ENCODE results near the gene ZCCHC14. TPM values are rescaled to one million over a fixed set of nuclear protein-coding genes. Genes with fewer than 3 reads are reported as not detected.

The ZCCHC14 gene
- total and polyA plus RNA-seq, 10 of the 15 experiments (the other 5 are each of a cell fraction or from before 2014, with no cell fraction given): 0.02 to 0.26 (median 0.05) TPM; not detected in 3

- Histone ChIP-seq H4K20me1 (ENCODE audit: control insufficient read depth, insufficient read depth) (no peaks in the 10 kb centered on the region), H3K79me2 (ENCODE audit: control insufficient read depth, insufficient read depth, low read length) (no peaks in the 10 kb centered on the region), H2AFZ (ENCODE audit: control insufficient read depth, low read depth, low read length) (no peak overlapping the region), H3K27ac (ENCODE audit: control insufficient read depth, insufficient read depth) (no peak overlapping the region), H3K36me3 (ENCODE audit: control insufficient read depth in 2 of 2, insufficient read depth in 2 of 2, low read length in 1 of 2) (no peaks in the 10 kb centered on the region), H3K4me2 (ENCODE audit: control insufficient read depth, insufficient read depth) (no peak overlapping the region), H3K9ac (ENCODE audit: control insufficient read depth, insufficient read depth, low read length) (no peak overlapping the region), H3K9me3 (replicated peaks; ENCODE audit: control insufficient read depth, insufficient read depth, low read length) (no peaks in the 10 kb centered on the region), H3K4me3 (no peak overlapping the region), H3K27me3 (replicated peaks in 1 of 2; ENCODE audit: control insufficient read depth in 2 of 2, insufficient read depth in 2 of 2, low read length in 1 of 2) (peaks cover 0 to 4% of the 10 kb centered on the region in 2 experiments; a peak in 3 of 4 replicates), H3K4me1 (ENCODE audit: control insufficient read depth, insufficient read depth, low read length) (no peaks in the 10 kb centered on the region)
- DNase-seq (ENCODE audit: low read depth, low spot score) (no peak), FAIRE-seq (no peak), ATAC-seq (no peak)
- RAD21 ChIA-PET (ENCODE audit: unreplicated experiment): no interaction called here
- in situ Hi-C loops (cut with MboI) (no loop called here), intact Hi-C loops (cut with micrococcal nuclease; ENCODE audit: unreplicated experiment) (no loop called here)
- BruUV-seq (replicated peaks): no TSS peak
- WGBS (ENCODE audit: insufficient coverage, insufficient replicate concordance, low lambda C conversion rate, missing lambda C conversion rate): 5% methylated on average over 3 of the region's 3 CpGs
- SMC1A ChIA-PET (ENCODE audit: uncharacterized antibody, unreplicated experiment): no interaction called here
- CTCF ChIA-PET: no interaction called here
- POLR2A ChIA-PET: no interaction called here
- TF ChIP-seq, protein P1, sequence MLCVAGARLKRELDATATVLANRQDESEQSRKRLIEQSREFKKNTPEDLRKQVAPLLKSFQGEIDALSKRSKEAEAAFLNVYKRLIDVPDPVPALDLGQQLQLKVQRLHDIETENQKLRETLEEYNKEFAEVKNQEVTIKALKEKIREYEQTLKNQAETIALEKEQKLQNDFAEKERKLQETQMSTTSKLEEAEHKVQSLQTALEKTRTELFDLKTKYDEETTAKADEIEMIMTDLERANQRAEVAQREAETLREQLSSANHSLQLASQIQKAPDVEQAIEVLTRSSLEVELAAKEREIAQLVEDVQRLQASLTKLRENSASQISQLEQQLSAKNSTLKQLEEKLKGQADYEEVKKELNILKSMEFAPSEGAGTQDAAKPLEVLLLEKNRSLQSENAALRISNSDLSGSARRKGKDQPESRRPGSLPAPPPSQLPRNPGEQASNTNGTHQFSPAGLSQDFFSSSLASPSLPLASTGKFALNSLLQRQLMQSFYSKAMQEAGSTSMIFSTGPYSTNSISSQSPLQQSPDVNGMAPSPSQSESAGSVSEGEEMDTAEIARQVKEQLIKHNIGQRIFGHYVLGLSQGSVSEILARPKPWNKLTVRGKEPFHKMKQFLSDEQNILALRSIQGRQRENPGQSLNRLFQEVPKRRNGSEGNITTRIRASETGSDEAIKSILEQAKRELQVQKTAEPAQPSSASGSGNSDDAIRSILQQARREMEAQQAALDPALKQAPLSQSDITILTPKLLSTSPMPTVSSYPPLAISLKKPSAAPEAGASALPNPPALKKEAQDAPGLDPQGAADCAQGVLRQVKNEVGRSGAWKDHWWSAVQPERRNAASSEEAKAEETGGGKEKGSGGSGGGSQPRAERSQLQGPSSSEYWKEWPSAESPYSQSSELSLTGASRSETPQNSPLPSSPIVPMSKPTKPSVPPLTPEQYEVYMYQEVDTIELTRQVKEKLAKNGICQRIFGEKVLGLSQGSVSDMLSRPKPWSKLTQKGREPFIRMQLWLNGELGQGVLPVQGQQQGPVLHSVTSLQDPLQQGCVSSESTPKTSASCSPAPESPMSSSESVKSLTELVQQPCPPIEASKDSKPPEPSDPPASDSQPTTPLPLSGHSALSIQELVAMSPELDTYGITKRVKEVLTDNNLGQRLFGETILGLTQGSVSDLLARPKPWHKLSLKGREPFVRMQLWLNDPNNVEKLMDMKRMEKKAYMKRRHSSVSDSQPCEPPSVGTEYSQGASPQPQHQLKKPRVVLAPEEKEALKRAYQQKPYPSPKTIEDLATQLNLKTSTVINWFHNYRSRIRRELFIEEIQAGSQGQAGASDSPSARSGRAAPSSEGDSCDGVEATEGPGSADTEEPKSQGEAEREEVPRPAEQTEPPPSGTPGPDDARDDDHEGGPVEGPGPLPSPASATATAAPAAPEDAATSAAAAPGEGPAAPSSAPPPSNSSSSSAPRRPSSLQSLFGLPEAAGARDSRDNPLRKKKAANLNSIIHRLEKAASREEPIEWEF (IDR thresholded peaks at IDR 0.05; ENCODE audit: insufficient replicate concordance, low read depth, low read length): no peak
Observed at GRCh38 chr16:87470332-87470731, 22.5 kb downstream of the ZCCHC14 start.

- ChIA-PET SMC1A (ENCODE audit: uncharacterized antibody, unreplicated experiment) (no interaction called here), CTCF (no interaction called here), RAD21 (ENCODE audit: unreplicated experiment) (no interaction called here), POLR2A (no interaction called here)
- Histone ChIP-seq H3K36me3 (ENCODE audit: control insufficient read depth in 2 of 2, insufficient read depth in 2 of 2, low read length in 1 of 2) (no peaks in the 10 kb centered on the region), H4K20me1 (ENCODE audit: control insufficient read depth, insufficient read depth) (no peaks in the 10 kb centered on the region), H3K27ac (ENCODE audit: control insufficient read depth, insufficient read depth) (no peak overlapping the region), H3K9me3 (replicated peaks; ENCODE audit: control insufficient read depth, insufficient read depth, low read length) (no peaks in the 10 kb centered on the region), H3K27me3 (replicated peaks in 1 of 2; ENCODE audit: control insufficient read depth in 2 of 2, insufficient read depth in 2 of 2, low read length in 1 of 2) (peaks cover 0 to 2% of the 10 kb centered on the region in 2 experiments; a peak in 3 of 4 replicates), H3K4me2 (ENCODE audit: control insufficient read depth, insufficient read depth) (no peak overlapping the region), H3K9ac (ENCODE audit: control insufficient read depth, insufficient read depth, low read length) (no peak overlapping the region), H3K4me1 (ENCODE audit: control insufficient read depth, insufficient read depth, low read length) (peaks cover 7% of the 10 kb centered on the region), H3K79me2 (ENCODE audit: control insufficient read depth, insufficient read depth, low read length) (no peaks in the 10 kb centered on the region), H3K4me3 (no peak overlapping the region), H2AFZ (ENCODE audit: control insufficient read depth, low read depth, low read length) (no peak overlapping the region)
- in situ Hi-C loops (cut with MboI) (no loop called here), intact Hi-C loops (cut with micrococcal nuclease; ENCODE audit: unreplicated experiment) (no loop called here)
- TF ChIP-seq SMAD5 (IDR thresholded peaks at IDR 0.05; ENCODE audit: low read depth) (no peak), TBL1XR1 (IDR thresholded peaks at IDR 0.05; ENCODE audit: low read depth, low read length) (no peak), EZH2 (IDR thresholded peaks at IDR 0.05; ENCODE audit: borderline replicate concordance, control insufficient read depth, low read depth, low read length) (no peak), YBX1 (IDR thresholded peaks at IDR 0.05) (no peak), CHD1 (IDR thresholded peaks at IDR 0.05; ENCODE audit: low read depth, low read length) (no peak), KLF5 (IDR thresholded peaks at IDR 0.05; ENCODE audit: partially characterized antibody) (no peak), PML (IDR thresholded peaks at IDR 0.05; ENCODE audit: low read length) (no peak)
- TF ChIP-seq, protein P2, sequence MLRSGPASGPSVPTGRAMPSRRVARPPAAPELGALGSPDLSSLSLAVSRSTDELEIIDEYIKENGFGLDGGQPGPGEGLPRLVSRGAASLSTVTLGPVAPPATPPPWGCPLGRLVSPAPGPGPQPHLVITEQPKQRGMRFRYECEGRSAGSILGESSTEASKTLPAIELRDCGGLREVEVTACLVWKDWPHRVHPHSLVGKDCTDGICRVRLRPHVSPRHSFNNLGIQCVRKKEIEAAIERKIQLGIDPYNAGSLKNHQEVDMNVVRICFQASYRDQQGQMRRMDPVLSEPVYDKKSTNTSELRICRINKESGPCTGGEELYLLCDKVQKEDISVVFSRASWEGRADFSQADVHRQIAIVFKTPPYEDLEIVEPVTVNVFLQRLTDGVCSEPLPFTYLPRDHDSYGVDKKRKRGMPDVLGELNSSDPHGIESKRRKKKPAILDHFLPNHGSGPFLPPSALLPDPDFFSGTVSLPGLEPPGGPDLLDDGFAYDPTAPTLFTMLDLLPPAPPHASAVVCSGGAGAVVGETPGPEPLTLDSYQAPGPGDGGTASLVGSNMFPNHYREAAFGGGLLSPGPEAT (IDR thresholded peaks at IDR 0.05; ENCODE audit: low read depth): no peak
- ATAC-seq: no peak
- 53% methylated on average over 11 of the region's 11 CpGs for WGBS (ENCODE audit: insufficient coverage, insufficient replicate concordance, low lambda C conversion rate, missing lambda C conversion rate)
- FAIRE-seq: no peak
- no TSS peak for BruUV-seq (replicated peaks)
- DNase-seq (ENCODE audit: low read depth, low spot score): no peak
Observed at GRCh38 chr16:87469169-87469568, 23.7 kb downstream of the ZCCHC14 start.
